ENCODE measurements around the gene ST7L.
"Not testable (repeated sequence)": the region's sequence is repeated elsewhere in the genome, so short reads cannot be mapped to it uniquely, and the experiment has no call there.

The ST7L gene

GRCh38 chr1:112488141-112488540 is 130.8 kb downstream of the ST7L start:
- in situ Hi-C loops (cut with HindIII; ENCODE audit: low sequenced_read_pairs) = no loop called here
- no peak overlapping the region for H3K4me3 ChIP-seq (ENCODE audit: low read depth, low read length)
- no peak for DNase-seq (ENCODE audit: low read depth, low spot score)
- TF ChIP-seq CTCF (IDR thresholded peaks at IDR 0.05; ENCODE audit: low read depth, low read length) = no peak

GRCh38 chr1:112487686-112488085 is 131.3 kb downstream of the ST7L start:
- H3K4me3 ChIP-seq (ENCODE audit: low read depth, low read length); DNase-seq (ENCODE audit: low read depth, low spot score); in situ Hi-C loops (cut with HindIII; ENCODE audit: low sequenced_read_pairs): not testable (repeated sequence)

GRCh38 chr1:112486063-112486462 is 132.9 kb downstream of the ST7L start:
- DNase-seq (ENCODE audit: low read depth, low spot score); in situ Hi-C loops (cut with HindIII; ENCODE audit: low sequenced_read_pairs); H3K4me3 ChIP-seq (ENCODE audit: low read depth, low read length): not testable (repeated sequence)

- H3K4me3 ChIP-seq (ENCODE audit: low read depth, low read length) = no peak overlapping the region
- in situ Hi-C loops (cut with HindIII; ENCODE audit: low sequenced_read_pairs) = no loop called here
- TF ChIP-seq CTCF (IDR thresholded peaks at IDR 0.05; ENCODE audit: low read depth, low read length) = no peak
- DNase-seq (ENCODE audit: low read depth, low spot score) = no peak
Observed at GRCh38 chr1:112478314-112478713, 140.6 kb downstream of the ST7L start.

- in situ Hi-C loops (cut with HindIII; ENCODE audit: low sequenced_read_pairs) = no loop called here
- DNase-seq (ENCODE audit: low read depth, low spot score) = no peak
- TF ChIP-seq CTCF (IDR thresholded peaks at IDR 0.05; ENCODE audit: low read depth, low read length) = no peak
- no peak overlapping the region for H3K4me3 ChIP-seq (ENCODE audit: low read depth, low read length)
Observed at GRCh38 chr1:112477550-112477949, 141.4 kb downstream of the ST7L start.
